ENCODE results near the gene TXNRD2. TPM values are rescaled to one million over a fixed set of nuclear protein-coding genes. Genes with fewer than 3 reads are reported as not detected.

Gene TXNRD2
- total RNA-seq, 1 donor from 2014 or later = 22.9 TPM

GRCh38 chr22:19890502-19891316, 50.9 kb downstream of the TXNRD2 start:
- peaks cover 23% of the 10 kb centered on the region for H3K4me1 Mint-ChIP-seq
- H3K9me3 Mint-ChIP-seq = no peaks in the 10 kb centered on the region
- H3K27me3 Mint-ChIP-seq (ENCODE audit: low read depth) = peaks cover 2% of the 10 kb centered on the region
- peaks cover 2% of the 10 kb centered on the region for H3K36me3 Mint-ChIP-seq
- no peak overlapping the region for H3K27ac Mint-ChIP-seq
- TF ChIP-seq CTCF (IDR thresholded peaks at IDR 0.05; ENCODE audit: unreplicated experiment) = no peak
- DNase-seq (ENCODE audit: low spot score in 2 of 2, unreplicated experiment in 2 of 2) = no peak
- H3K4me3 Mint-ChIP-seq = no peak overlapping the region

GRCh38 chr22:19889951-19890350, 51.7 kb downstream of the TXNRD2 start:
- DNase-seq (ENCODE audit: low spot score in 2 of 2, unreplicated experiment in 2 of 2) = no peak
- Mint-ChIP-seq H3K4me1 (peaks cover 23% of the 10 kb centered on the region), H3K9me3 (no peaks in the 10 kb centered on the region), H3K4me3 (no peak overlapping the region), H3K27me3 (ENCODE audit: low read depth) (peaks cover 2% of the 10 kb centered on the region), H3K36me3 (peaks cover 2% of the 10 kb centered on the region), H3K27ac (no peak overlapping the region)
- no peak for TF ChIP-seq CTCF (IDR thresholded peaks at IDR 0.05; ENCODE audit: unreplicated experiment)

GRCh38 chr22:19888131-19888746, 53.4 kb downstream of the TXNRD2 start:
- DNase-seq (ENCODE audit: low spot score in 2 of 2, unreplicated experiment in 2 of 2) = no peak
- TF ChIP-seq CTCF (IDR thresholded peaks at IDR 0.05; ENCODE audit: unreplicated experiment) = no peak
- H3K4me1 Mint-ChIP-seq = peaks cover 23% of the 10 kb centered on the region
- H3K27ac Mint-ChIP-seq = no peak overlapping the region
- H3K27me3 Mint-ChIP-seq (ENCODE audit: low read depth) = peaks cover 2% of the 10 kb centered on the region
- H3K36me3 Mint-ChIP-seq = no peaks in the 10 kb centered on the region
- no peak overlapping the region for H3K4me3 Mint-ChIP-seq
- H3K9me3 Mint-ChIP-seq = no peaks in the 10 kb centered on the region

GRCh38 chr22:19887256-19887985, 54.2 kb downstream of the TXNRD2 start:
- no peak for TF ChIP-seq CTCF (IDR thresholded peaks at IDR 0.05; ENCODE audit: unreplicated experiment)
- no peak for DNase-seq (ENCODE audit: low spot score in 2 of 2, unreplicated experiment in 2 of 2)
- Mint-ChIP-seq H3K9me3 (no peaks in the 10 kb centered on the region), H3K4me1 (peaks cover 16% of the 10 kb centered on the region), H3K27me3 (ENCODE audit: low read depth) (peaks cover 2% of the 10 kb centered on the region), H3K4me3 (no peak overlapping the region), H3K36me3 (no peaks in the 10 kb centered on the region), H3K27ac (no peak overlapping the region)

GRCh38 chr22:19886605-19887255, 54.9 kb downstream of the TXNRD2 start:
- Mint-ChIP-seq H3K27ac (no peak overlapping the region), H3K4me3 (no peak overlapping the region), H3K27me3 (ENCODE audit: low read depth) (peaks cover 2% of the 10 kb centered on the region), H3K4me1 (peaks cover 11% of the 10 kb centered on the region), H3K36me3 (no peaks in the 10 kb centered on the region), H3K9me3 (no peaks in the 10 kb centered on the region)
- no peak for DNase-seq (ENCODE audit: low spot score in 2 of 2, unreplicated experiment in 2 of 2)
- TF ChIP-seq CTCF (IDR thresholded peaks at IDR 0.05; ENCODE audit: unreplicated experiment) = no peak
